GM12801 (cell line): ENCODE measurements around the gene MYO15B.

Experiments used
- TF ChIP-seq, protein P1 (sequence below): IDR thresholded peaks from one replicate; pipeline ENCODE4 v1.5.1; 2011; ENCODE audit warnings: control low read depth; ENCODE audit not compliant: insufficient read length; ENCODE audit errors: extremely low read depth

The MYO15B gene

DNA sequence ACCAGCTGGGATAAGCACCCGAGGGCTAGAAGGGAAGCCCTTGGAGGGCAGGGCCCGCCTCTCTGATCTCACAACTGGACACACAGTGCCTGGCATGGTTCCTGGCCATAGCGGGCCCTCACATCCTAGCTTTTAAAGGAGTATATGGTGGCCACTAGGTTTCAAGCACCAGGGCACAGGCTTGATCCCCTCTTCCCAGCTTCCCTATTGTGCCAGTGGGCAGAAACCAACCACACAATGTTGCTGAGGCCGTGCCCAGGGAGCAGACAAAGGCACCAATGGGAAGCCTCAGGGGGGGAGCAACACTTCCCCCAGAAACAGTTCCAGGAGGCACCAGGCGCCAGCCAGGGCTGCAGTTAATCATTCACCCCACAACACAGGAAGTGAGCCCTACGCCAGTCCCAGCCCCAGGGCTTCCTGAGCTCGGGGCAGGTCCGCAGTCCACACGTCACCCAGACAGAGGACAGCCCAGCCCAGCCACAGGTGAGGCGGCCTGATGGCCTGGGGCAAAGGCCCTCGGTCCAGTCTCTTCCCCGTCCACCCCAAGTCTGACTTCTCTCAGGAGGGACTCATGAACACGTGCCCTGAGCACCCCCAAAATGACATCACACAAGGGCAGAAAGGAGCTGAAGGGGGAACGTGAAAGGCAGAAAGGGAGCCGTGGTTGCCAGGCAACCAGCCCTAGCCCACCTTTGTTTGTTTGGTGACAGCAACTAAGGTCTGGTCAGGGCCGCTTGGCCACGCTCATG is 58.5 kb downstream of the MYO15B start:
- TF ChIP-seq, protein P1, sequence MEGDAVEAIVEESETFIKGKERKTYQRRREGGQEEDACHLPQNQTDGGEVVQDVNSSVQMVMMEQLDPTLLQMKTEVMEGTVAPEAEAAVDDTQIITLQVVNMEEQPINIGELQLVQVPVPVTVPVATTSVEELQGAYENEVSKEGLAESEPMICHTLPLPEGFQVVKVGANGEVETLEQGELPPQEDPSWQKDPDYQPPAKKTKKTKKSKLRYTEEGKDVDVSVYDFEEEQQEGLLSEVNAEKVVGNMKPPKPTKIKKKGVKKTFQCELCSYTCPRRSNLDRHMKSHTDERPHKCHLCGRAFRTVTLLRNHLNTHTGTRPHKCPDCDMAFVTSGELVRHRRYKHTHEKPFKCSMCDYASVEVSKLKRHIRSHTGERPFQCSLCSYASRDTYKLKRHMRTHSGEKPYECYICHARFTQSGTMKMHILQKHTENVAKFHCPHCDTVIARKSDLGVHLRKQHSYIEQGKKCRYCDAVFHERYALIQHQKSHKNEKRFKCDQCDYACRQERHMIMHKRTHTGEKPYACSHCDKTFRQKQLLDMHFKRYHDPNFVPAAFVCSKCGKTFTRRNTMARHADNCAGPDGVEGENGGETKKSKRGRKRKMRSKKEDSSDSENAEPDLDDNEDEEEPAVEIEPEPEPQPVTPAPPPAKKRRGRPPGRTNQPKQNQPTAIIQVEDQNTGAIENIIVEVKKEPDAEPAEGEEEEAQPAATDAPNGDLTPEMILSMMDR: no peak

DNA sequence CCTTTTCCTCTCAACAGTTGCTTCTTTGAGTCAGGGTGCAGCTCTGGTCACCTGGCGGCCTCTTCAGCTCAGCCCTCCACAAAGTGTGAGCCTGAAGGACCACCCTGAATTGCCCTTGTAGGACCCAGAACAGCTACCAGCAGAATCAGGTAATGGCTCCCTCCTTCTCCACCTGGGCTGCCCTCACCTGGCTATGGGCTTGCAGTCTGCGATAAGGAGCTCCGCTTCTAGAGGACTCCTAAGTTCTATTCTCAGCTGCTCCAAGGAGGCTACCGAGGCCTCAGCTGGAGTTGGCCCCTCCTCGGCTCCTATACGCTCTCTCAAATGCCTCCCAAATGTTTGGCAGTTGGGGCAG is 59.0 kb downstream of the MYO15B start:
- TF ChIP-seq, protein P1: no peak

DNA sequence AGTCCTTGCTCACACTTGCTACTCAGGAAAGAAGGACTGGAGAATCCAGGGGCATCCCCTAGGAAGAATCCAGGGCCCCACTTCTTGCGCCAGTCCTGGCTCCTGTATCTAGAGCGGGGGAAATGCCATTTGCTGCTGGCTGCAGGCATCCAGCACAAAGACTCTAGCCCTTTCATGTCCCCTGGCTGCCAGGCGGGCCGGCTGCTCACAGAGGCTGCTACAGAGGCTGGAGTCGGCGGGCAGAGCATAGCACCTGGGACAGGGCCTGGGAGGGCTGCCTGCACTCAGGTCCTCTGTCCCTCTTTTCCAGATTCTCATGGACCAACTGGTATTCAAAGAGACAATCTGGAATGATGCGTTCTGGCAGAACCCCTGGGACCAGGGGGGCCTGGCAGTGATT is 59.5 kb downstream of the MYO15B start:
- TF ChIP-seq, protein P1: no peak

DNA sequence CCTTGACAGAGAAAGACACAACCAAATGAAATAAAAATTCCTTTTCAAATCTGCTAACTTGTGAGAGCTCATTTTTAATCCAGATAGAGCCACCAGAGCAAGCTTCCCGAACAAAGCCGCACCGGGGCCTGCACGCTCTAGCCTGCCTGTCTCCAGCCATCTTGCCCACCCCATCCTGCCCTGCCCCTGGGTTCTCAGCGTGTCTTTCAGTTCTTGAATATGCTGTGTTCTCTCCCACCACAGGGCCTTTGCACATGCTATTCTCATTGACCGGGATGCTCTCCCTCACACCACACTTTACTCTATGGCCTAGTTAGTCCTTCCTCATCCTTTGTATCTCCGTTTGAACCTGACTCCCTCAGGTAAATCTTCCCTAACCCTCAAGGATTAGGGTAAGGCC is 60.3 kb downstream of the MYO15B start:
- TF ChIP-seq, protein P1: no peak

DNA sequence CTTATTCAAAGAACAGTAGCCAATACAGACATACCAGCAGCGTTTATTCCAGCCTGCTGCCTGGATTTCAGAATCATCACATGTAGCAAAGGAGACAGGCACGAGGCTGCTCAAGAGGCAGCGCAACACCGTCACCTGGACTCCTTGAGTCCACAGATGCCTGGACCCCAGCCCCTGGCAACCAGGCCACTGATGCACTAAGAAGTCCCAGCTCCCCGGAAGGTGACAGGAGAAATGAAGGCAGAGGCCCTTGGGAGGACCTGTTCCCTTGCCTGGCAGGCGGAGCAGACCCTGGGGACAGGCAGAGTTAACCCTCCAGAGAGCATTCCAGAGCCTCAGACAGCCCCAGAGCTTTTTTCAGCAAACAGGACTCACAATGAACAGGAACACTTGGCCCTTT is 62.1 kb downstream of the MYO15B start:
- TF ChIP-seq, protein P1: no peak

DNA sequence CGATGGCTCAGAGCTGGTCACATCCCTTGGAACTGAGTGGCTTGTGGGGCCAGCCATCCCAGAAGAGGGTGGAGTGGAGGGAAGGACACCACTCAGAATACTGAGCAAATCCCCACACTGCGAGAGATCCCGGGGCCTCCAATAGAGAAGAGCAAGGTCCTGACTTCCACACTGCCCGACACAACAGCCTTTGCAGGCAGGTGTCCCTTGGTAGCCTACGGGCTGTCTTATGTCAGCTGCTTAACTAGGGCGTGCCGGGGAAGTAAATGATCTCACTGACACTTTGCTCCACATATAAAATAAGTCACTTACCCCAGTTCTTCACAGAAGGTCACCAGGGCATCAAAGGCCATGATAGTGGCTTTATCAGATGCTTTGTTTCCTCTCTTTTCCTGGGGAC is 63.3 kb downstream of the MYO15B start:
- TF ChIP-seq, protein P1: no peak

DNA sequence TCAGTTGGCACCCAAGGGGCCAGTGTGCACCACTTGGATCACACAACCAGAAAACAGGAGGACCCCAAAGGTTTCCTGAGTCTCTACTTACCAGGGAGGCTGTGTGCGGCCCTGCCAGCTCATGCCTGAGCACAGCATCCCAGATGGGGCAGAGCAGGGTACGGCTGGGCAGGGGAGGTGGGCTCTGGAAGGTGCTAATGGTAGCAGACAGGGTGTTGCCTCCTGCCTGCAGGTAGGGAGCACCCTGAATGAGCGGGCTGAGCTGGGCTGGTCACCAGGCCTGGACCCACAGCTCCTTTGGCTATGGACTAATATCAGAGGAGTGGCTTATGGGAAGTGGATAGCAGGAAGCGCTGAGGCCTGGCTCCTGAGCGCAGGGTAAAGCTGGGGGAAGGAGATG is 64.7 kb downstream of the MYO15B start:
- TF ChIP-seq, protein P1: no peak
